ENCODE results near the gene CRYZ.
"Not testable (repeated sequence)": the region's sequence is repeated elsewhere in the genome, so short reads cannot be mapped to it uniquely, and the experiment has no call there.

The CRYZ gene

GRCh38 chr1:74679811-74680210, 53.0 kb downstream of the CRYZ start:
- no peak overlapping the region for H3K4me3 ChIP-seq (ENCODE audit: low read depth, low read length)

GRCh38 chr1:74677926-74678325, 54.9 kb downstream of the CRYZ start:
- H3K4me3 ChIP-seq (ENCODE audit: low read depth, low read length), result no peak overlapping the region
- no peak for TF ChIP-seq CTCF (IDR thresholded peaks at IDR 0.05; ENCODE audit: borderline replicate concordance, insufficient read depth, low read depth, low read length)

More at GRCh38 chr1:74679811-74680210, 53.0 kb downstream of the CRYZ start:
- no peak for TF ChIP-seq CTCF (IDR thresholded peaks at IDR 0.05; ENCODE audit: borderline replicate concordance, insufficient read depth, low read depth, low read length)

DNA sequence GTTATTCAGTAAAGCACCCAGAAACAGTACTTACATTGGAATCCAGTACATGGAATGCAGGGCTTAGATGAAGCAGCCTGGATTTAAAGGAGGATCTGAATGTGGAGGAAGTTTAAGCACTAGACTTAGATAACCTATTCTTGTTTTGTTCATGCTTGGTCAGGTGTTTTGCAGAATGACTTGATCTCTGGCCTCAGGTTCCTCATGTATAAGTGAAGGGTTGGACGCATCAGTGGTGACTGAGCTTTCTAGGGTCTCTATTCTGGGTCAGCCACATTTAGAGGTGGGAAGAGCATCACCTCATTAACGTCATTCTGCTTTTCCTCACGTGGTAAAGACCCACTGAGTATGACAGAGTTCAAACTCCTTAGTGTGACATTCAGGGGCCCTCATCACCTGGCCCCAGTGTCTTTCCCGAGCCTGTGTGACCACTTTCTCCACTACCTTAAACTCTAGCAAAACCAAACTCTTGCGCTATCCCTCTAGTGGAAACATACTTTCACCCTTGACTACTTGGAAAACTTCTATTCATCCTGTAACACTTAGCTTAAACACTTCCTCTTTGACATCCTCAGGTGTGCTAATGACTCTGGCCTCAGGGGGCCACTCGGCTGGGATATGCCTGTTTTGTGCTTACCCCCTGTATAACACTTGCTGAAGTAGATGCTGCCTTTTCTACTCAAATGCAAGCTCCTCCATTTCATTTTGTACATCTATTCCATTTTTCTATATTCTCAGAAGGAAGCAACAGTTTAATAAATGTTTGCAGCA, 58.4 kb downstream of the CRYZ start:
- H3K4me3 ChIP-seq (ENCODE audit: low read depth, low read length), result no peak overlapping the region
- no peak for TF ChIP-seq CTCF (IDR thresholded peaks at IDR 0.05; ENCODE audit: borderline replicate concordance, insufficient read depth, low read depth, low read length)

DNA sequence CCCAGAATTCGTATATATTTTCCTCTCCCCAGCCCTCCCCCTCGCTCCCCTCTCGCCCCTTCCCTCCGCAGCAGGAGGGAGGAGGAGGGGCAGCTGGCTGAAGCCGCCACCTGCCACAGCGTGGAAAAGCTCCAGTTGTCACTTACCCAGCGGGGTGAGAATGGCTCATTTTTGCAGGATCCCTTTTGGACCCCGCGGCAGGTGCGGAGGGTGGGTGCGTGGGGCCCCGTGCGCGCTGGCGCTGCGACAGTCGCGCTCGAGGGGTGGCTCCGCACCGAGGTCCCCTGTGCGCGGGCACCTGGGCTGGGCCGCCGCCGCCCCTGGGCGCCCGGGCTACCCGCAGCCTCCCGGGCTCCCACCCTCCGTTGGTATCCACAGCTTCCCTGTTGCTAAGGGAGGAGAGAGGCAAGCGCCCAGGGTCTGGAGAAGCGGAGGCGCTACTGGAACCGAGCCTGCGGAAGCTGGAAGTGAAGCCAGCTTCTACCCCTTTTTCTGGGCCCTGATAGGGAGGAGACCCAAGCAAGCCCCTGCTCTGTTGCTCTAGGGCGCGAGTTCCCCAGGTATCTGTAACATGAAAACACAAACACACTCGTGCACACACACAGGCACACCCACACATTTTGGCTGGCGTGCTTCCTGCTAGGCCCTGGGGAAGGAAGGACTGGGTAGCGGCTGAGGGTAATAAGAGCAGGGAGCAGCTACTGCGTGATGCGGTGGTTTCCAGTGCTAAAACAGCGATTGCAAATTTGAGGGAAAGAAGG, 59.3 kb downstream of the CRYZ start, which contains the start of gene ERICH3:
TSS of gene ERICH3 (minus strand) at position 442 of the 761 bp plus-strand sequence. CDS start at position 169, 273 bp downstream.
- no peak for TF ChIP-seq CTCF (IDR thresholded peaks at IDR 0.05; ENCODE audit: borderline replicate concordance, insufficient read depth, low read depth, low read length)
- H3K4me3 ChIP-seq (ENCODE audit: low read depth, low read length), result peak within 1 kb of the TSS; percentile 15

- not testable (repeated sequence) for H3K4me3 ChIP-seq (ENCODE audit: low read depth, low read length)
These were observed 62.0 kb downstream of the CRYZ start for GRCh38 chr1:74670866-74671265.

All from GM12875 (cell line).